Mucosa of descending colon (tissue), 3 donors: ENCODE results near the gene LENG1. TPM values are rescaled to one million over a fixed set of nuclear protein-coding genes. Genes with fewer than 3 reads are reported as not detected.

ENCODE experiments used
- ATAC-seq: fragments of 200-7000 bp; cut with Tn5 transposase; one replicate; pipeline ENCODE4 v1.9.1; 2020; ENCODE audit warnings: mild to moderate bottlenecking, moderate library complexity
- DNase-seq, 3 donors: peaks; one replicate each; pipeline ENCODE4 v3.0.0-alpha.2; 2020
- H3K36me3 ChIP-seq: fragments of 200-600 bp; one replicate; pipeline ENCODE4 v1.8.0; 2021; ENCODE audit warnings: low read depth, mild to moderate bottlenecking
- H3K4me1 ChIP-seq: fragments of 200-600 bp; one replicate; pipeline ENCODE4 v1.8.0; 2021; ENCODE audit warnings: low read depth, mild to moderate bottlenecking
- H3K4me3 ChIP-seq: fragments of 200-600 bp; one replicate; pipeline ENCODE4 v1.8.0; 2021; ENCODE audit warnings: mild to moderate bottlenecking
- H3K9me3 ChIP-seq: fragments of 200-600 bp; one replicate; pipeline ENCODE4 v1.8.0; 2021; ENCODE audit warnings: mild to moderate bottlenecking
- intact Hi-C, 2 donors: fragments of 100-400 bp; cut with DNase I in 1 of 2; cut with micrococcal nuclease in 1 of 2; formaldehyde crosslinking; loops; one replicate each; pipeline versions ENCODE4 v1.11.0 to v1.11.1; 2022; cut with DNase I, micrococcal nuclease
- total RNA-seq, 3 donors: library from RNA; stranded (reverse); fragmentation: NEBNext Ultra II Directional in 2 of 3; extraction: Animal tissue kit (Norgen Biotek cat#: 25700) in 2 of 3; gene quantifications; one replicate each; pipeline versions ENCODE4 v1.2.1 to v1.2.4, GENCODE V29; 2021 to 2023
- TF ChIP-seq, protein P1 (sequence below): fragments of 200-600 bp; IDR thresholded peaks from one replicate; pipeline ENCODE4 v1.8.0; 2022; ENCODE audit warnings: antibody characterized with exemption, mild to moderate bottlenecking
- donor health status: DM: no; HTN: no; CAD: no; lungs with moderate emphysema.
- donor health status: DM: no; HTN: no; CAD: no.
- donor health status: DM: no; HTN: yes; CAD: no.

LENG1 gene
- total RNA-seq, 3 donors from 2014 or later: 7.5 to 10.8 (median 8.0) TPM

GRCh38 chr19:54152267-54152666, 7.3 kb downstream of the LENG1 start:
- no peak for DNase-seq
- no peak for ATAC-seq
- H3K36me3 ChIP-seq: peaks cover 20% of the 10 kb centered on the region
- no peak overlapping the region for H3K4me3 ChIP-seq
- TF ChIP-seq, protein P1, sequence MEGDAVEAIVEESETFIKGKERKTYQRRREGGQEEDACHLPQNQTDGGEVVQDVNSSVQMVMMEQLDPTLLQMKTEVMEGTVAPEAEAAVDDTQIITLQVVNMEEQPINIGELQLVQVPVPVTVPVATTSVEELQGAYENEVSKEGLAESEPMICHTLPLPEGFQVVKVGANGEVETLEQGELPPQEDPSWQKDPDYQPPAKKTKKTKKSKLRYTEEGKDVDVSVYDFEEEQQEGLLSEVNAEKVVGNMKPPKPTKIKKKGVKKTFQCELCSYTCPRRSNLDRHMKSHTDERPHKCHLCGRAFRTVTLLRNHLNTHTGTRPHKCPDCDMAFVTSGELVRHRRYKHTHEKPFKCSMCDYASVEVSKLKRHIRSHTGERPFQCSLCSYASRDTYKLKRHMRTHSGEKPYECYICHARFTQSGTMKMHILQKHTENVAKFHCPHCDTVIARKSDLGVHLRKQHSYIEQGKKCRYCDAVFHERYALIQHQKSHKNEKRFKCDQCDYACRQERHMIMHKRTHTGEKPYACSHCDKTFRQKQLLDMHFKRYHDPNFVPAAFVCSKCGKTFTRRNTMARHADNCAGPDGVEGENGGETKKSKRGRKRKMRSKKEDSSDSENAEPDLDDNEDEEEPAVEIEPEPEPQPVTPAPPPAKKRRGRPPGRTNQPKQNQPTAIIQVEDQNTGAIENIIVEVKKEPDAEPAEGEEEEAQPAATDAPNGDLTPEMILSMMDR: no peak
- no peaks in the 10 kb centered on the region for H3K9me3 ChIP-seq
- no peaks in the 10 kb centered on the region for H3K4me1 ChIP-seq
- intact Hi-C loops: no loop called here

- H3K36me3 ChIP-seq: peaks cover 25% of the 10 kb centered on the region
- H3K9me3 ChIP-seq: no peaks in the 10 kb centered on the region
- H3K4me1 ChIP-seq: no peaks in the 10 kb centered on the region
- no peak overlapping the region for H3K4me3 ChIP-seq
- no peak for DNase-seq
- TF ChIP-seq, protein P1: no peak
- ATAC-seq: no peak
- intact Hi-C loops: no loop called here
Observed at GRCh38 chr19:54151362-54152035, 8.0 kb downstream of the LENG1 start.

DNA sequence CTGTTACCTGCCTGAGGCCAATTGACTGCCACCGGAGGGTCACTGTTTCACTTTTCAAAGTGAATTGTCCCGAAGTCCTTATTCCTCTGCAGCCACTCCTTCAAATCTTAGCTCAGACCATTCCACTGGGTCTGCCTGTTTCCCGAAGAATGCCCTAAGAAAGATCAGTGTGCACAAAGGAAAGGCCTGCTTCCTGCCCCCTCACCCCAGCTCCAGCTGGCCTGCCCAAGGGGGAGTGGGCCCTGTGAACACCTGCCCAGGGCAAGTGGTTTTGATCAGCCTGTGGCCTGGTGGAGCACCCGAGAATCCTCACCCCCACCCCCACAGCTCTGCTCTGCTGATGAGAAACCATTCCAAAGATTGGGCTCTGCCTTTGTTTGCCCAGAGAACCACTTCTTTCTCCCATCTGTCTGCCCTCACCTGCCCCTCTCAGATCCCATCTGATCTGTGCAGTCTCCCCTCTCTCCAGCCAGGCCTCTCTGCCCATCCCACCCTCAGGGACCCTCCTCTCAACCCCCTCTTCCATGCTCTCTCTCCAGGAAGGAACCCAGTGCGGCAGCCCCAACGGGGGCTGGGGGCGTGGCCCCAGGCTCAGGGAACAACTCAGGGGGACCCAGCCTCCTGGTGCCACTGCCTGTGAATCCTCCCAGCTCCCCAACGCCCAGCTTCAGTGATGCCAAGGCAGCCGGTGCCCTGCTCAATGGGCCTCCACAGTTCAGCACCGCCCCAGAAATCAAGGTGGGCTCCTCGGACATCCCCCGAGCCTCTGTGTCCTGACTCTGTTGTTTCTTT, 10.3 kb downstream of the LENG1 start:
- intact Hi-C loops: no loop called here
- no peak overlapping the region for H3K4me3 ChIP-seq
- no peaks in the 10 kb centered on the region for H3K9me3 ChIP-seq

DNA sequence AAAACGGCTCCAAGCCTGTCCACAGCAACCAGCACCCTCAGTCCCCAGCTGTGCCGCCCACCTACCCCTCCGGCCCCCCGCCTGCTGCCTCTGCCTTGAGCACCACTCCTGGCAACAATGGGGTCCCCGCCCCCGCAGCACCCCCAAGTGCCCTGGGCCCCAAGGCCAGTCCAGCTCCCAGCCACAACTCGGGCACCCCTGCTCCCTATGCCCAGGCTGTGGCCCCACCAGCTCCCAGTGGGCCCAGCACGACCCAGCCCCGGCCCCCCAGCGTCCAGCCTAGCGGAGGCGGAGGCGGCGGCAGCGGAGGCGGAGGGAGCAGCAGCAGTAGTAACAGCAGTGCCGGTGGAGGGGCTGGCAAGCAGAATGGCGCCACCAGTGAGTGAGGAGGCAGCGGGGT, 11.4 kb downstream of the LENG1 start:
- Histone ChIP-seq H3K4me3 (no peak overlapping the region), H3K36me3 (peaks cover 32% of the 10 kb centered on the region), H3K4me1 (no peaks in the 10 kb centered on the region), H3K9me3 (no peaks in the 10 kb centered on the region)
- ATAC-seq (no peak), DNase-seq (no peak)
- intact Hi-C loops: no loop called here
- TF ChIP-seq, protein P1: no peak

More for the DNA sequence above, 10.3 kb downstream of the LENG1 start:
- H3K36me3 ChIP-seq: peaks cover 23% of the 10 kb centered on the region
- TF ChIP-seq, protein P1: no peak
- H3K4me1 ChIP-seq: no peaks in the 10 kb centered on the region
- ATAC-seq (no peak), DNase-seq (no peak)

GRCh38 chr19:54147676-54148075, 11.8 kb downstream of the LENG1 start:
- intact Hi-C loops: no loop called here
- H3K4me1 ChIP-seq: no peaks in the 10 kb centered on the region
- peaks cover 32% of the 10 kb centered on the region for H3K36me3 ChIP-seq
- TF ChIP-seq, protein P1: no peak
- DNase-seq (no peak), ATAC-seq (no peak)
- no peak overlapping the region for H3K4me3 ChIP-seq
- no peaks in the 10 kb centered on the region for H3K9me3 ChIP-seq
